HepG2 (cell line): ENCODE measurements around the gene PRICKLE3. TPM values are rescaled to one million over a fixed set of nuclear protein-coding genes. Genes with fewer than 3 reads are reported as not detected.

ENCODE experiments used
- CREM ChIP-seq, 2 experiments: sonication (generic) in 1 of 2; formaldehyde crosslinking in 1 of 2; IDR thresholded peaks; 2 replicates each; pipeline versions ENCODE4 v1.4.0 to v1.6.1; 2016 to 2020; ENCODE audit warnings: antibody characterized with exemption in 1 of 2, mild to moderate bottlenecking in 1 of 2, missing genetic modification reagents in 1 of 2
- MBD4 ChIP-seq: IDR thresholded peaks from 2 replicates; pipeline ENCODE4 v1.6.1; 2012; ENCODE audit warnings: low read length, inconsistent platforms, borderline replicate concordance
- NFYC ChIP-seq: IDR thresholded peaks from 2 replicates; pipeline ENCODE4 v1.6.1; 2016; ENCODE audit warnings: missing genetic modification reagents, missing compliant biosample characterization
- PHF8 ChIP-seq: sonication (generic); formaldehyde crosslinking; IDR thresholded peaks from 2 replicates; pipeline ENCODE4 v1.5.0; 2020; ENCODE audit warnings: missing genetic modification reagents
- PRMT3 ChIP-seq: sonication (generic); formaldehyde crosslinking; IDR thresholded peaks from 2 replicates; pipeline ENCODE4 v1.8.1; 2022; ENCODE audit warnings: low read depth, mild to moderate bottlenecking, moderate library complexity, missing genetic modification reagents, borderline replicate concordance
- SRF ChIP-seq: IDR thresholded peaks from 2 replicates; pipeline ENCODE4 v1.6.1; 2011; ENCODE audit warnings: mild to moderate bottlenecking, low read depth, low read length, moderate library complexity
- ZFP90 ChIP-seq: sonication (generic); formaldehyde crosslinking; IDR thresholded peaks from 2 replicates; pipeline ENCODE4 v1.8.0; 2022; ENCODE audit warnings: missing genetic modification reagents, mild to moderate bottlenecking, inconsistent platforms, borderline replicate concordance
- ZFYVE20 ChIP-seq: sonication (generic); formaldehyde crosslinking; IDR thresholded peaks from 2 replicates; pipeline ENCODE4 v1.8.0; 2023; ENCODE audit warnings: low read depth, mild to moderate bottlenecking, moderate library complexity, missing genetic modification reagents, borderline replicate concordance
- ZNF468 ChIP-seq: sonication (generic); formaldehyde crosslinking; IDR thresholded peaks from 2 replicates; pipeline ENCODE4 v1.8.0; 2022; ENCODE audit warnings: mild to moderate bottlenecking, moderate library complexity, missing genetic modification reagents
- ZNF615 ChIP-seq: sonication (generic); formaldehyde crosslinking; IDR thresholded peaks from 2 replicates; pipeline ENCODE4 v1.5.0; 2020; ENCODE audit warnings: mild to moderate bottlenecking, missing genetic modification reagents, borderline replicate concordance
- ZNF816 ChIP-seq: sonication (generic); formaldehyde crosslinking; IDR thresholded peaks from 2 replicates; pipeline ENCODE4 v1.8.0; 2022; ENCODE audit warnings: missing genetic modification reagents, mild to moderate bottlenecking, borderline replicate concordance
- polyA plus RNA-seq, 8 experiments: library from polyadenylated mRNA; depleted of rRNA in 3 of 8; stranded (reverse) in 7 of 8; unstranded in 1 of 8; fragments of >200 nt; fragmentation: Illumina TruSeq in 4 of 8; extraction: Trizol in 4 of 8; gene quantifications; 2 replicates each; pipeline versions ENCODE4 v1.2.1 to v1.2.3, GENCODE V29; 2011 to 2016; ENCODE audit warnings: low read depth in 4 of 8, missing spikeins in 1 of 8, mixed read lengths in 1 of 8; ENCODE audit not compliant: insufficient read depth in 1 of 8
- total RNA-seq, 5 experiments: library from RNA; depleted of rRNA; stranded (reverse); fragments of >200 nt; fragmentation: Illumina TruSeq; extraction: Trizol; gene quantifications; 2 replicates each; pipeline ENCODE4 v1.2.3, GENCODE V29; 2016; ENCODE audit warnings: low read depth in 1 of 5
- TF ChIP-seq, protein P1 (sequence below): sonication (generic); formaldehyde crosslinking; IDR thresholded peaks from 2 replicates; pipeline ENCODE4 v1.4.0; 2020; ENCODE audit warnings: mild to moderate bottlenecking, missing genetic modification reagents
- TF ChIP-seq, protein P2 (sequence below): sonication (generic); formaldehyde crosslinking; IDR thresholded peaks from 2 replicates; pipeline ENCODE4 v1.4.0; 2020; ENCODE audit warnings: low read depth, mild to moderate bottlenecking, missing genetic modification reagents
- TF ChIP-seq, protein P3 (sequence below): sonication (generic); formaldehyde crosslinking; IDR thresholded peaks from 2 replicates; pipeline ENCODE4 v1.4.0; 2020; ENCODE audit warnings: missing genetic modification reagents, borderline replicate concordance

Gene PRICKLE3
- total and polyA plus RNA-seq, 2 of the 13 experiments (the other 11 are each of a cell fraction or from before 2014, with no cell fraction given), result 2.6 TPM

DNA sequence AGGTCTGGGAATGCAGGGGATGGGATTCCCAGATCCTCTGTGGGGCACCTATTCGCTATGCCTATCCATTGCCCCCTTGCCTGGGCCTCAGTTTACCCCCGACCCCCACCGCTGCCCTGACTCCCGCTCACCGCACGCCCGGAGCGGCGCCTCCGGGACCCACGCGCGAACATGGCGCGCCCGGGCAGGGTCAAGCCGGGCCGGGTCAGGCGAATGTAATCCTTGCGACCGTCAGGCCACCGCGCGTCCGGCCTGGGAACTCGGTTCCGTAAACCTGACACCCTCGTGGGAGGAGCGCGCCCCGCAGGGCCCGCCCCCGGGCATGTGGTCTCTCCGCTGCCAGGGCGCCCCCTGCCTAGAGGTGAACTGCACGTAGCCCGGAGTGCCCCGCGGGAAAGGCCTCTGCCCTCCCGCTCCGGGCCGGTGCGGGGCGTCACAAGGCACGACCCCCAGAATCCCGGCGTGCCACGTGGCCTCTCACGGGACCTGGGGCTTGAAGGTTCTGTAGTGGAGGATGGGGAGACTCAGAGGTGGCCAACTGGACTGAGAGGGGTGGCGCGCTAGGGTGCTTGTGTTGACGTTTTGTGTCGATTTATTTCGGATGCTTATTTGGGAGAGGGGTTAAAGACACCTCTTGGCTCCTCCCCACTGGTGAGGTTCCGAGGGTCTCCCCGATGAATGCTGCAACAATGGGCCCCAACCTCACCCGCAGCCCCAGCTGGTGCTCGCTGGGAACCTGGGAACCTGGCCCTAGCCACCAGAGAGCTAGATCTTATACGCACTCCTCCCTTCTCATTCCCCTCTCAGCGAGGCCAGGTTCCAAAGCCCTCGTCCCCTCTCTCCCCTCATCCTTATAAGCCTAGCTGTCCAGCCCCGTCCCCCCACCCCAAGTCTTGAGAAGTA, at the start of gene PRICKLE3 (continued):
- TF ChIP-seq, protein P1, sequence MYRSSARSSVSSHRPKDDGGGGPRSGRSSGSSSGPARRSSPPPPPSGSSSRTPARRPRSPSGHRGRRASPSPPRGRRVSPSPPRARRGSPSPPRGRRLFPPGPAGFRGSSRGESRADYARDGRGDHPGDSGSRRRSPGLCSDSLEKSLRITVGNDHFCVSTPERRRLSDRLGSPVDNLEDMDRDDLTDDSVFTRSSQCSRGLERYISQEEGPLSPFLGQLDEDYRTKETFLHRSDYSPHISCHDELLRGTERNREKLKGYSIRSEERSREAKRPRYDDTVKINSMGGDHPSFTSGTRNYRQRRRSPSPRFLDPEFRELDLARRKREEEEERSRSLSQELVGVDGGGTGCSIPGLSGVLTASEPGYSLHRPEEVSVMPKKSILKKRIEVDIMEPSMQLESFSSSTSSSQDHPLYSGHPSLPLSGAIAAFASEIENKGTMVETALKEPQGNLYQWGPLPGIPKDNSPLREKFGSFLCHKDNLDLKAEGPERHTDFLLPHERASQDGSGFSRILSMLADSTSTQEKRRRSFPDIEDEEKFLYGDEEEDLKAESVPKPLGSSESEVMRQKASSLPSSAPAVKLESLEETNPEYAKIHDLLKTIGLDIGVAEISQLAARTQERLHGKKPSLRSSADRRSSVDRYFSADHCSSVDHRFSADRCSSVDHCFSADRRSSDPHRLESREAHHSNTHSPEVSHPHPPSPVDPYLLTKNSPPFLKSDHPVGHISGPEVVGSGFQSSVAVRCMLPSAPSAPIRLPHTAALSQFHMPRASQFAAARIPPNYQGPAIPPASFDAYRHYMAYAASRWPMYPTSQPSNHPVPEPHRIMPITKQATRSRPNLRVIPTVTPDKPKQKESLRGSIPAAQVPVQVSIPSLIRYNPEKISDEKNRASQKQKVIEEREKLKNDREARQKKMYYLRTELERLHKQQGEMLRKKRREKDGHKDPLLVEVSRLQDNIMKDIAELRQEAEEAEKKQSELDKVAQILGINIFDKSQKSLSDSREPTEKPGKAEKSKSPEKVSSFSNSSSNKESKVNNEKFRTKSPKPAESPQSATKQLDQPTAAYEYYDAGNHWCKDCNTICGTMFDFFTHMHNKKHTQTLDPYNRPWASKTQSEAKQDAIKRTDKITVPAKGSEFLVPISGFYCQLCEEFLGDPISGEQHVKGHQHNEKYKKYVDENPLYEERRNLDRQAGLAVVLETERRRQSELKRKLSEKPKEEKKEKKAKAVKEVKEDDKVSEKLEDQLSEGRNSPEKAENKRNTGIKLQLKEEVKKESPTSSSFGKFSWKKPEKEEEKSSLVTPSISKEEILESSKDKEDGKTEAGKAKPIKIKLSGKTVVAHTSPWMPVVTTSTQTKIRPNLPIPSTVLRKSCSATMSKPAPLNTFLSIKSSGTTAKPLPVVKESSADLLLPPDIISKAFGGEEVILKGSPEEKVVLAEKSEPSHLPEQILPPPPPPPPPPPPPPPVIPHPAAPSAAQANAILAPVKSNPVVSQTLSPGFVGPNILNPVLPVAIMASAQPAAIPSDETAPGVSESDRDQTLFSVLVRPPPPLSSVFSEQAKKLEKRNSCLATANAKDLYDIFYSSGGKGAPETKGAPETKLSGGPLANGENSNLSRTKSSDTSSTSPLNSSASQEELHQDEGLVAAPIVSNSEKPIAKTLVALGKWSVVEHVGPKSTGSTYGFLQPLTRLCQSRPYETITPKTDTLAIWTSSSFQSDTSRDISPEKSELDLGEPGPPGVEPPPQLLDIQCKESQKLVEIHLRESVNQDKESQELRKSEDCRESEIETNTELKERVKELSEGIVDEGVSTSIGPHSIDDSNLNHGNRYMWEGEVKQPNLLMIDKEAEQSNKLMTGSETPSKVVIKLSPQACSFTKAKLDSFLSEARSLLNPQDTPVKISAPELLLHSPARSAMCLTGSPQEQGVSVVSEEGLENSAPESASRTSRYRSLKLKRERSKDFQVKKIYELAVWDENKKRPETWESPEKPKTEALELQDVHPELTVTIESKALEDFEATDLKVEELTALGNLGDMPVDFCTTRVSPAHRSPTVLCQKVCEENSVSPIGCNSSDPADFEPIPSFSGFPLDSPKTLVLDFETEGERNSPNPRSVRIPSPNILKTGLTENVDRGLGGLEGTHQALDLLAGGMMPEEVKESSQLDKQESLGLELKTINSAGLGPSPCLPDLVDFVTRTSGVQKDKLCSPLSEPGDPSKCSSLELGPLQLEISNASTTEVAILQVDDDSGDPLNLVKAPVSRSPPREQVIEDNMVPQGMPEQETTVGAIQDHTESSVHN (CRISPR knock-in tag), result no peak
- TF ChIP-seq, protein P2, sequence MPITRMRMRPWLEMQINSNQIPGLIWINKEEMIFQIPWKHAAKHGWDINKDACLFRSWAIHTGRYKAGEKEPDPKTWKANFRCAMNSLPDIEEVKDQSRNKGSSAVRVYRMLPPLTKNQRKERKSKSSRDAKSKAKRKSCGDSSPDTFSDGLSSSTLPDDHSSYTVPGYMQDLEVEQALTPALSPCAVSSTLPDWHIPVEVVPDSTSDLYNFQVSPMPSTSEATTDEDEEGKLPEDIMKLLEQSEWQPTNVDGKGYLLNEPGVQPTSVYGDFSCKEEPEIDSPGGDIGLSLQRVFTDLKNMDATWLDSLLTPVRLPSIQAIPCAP (CRISPR knock-in tag), result no peak
- no peak for TF ChIP-seq NFYC
- TF ChIP-seq MBD4, result no peak
- TF ChIP-seq SRF, result no peak
- TF ChIP-seq ZNF468 (CRISPR knock-in tag), result no peak
- no peak for TF ChIP-seq ZFYVE20 (CRISPR knock-in tag)
- no peak for TF ChIP-seq ZNF816 (CRISPR knock-in tag)
- TF ChIP-seq ZNF615 (CRISPR knock-in tag), result no peak
- no peak for TF ChIP-seq CREM (IDR thresholded peaks at IDR 0.05)
- TF ChIP-seq CREM (CRISPR knock-in tag; IDR thresholded peaks at IDR 0.05), result no peak
- peak; percentile 67 for TF ChIP-seq PHF8 (CRISPR knock-in tag)
- no peak for TF ChIP-seq PRMT3
- no peak for TF ChIP-seq ZFP90 (CRISPR knock-in tag)
- TF ChIP-seq, protein P3, sequence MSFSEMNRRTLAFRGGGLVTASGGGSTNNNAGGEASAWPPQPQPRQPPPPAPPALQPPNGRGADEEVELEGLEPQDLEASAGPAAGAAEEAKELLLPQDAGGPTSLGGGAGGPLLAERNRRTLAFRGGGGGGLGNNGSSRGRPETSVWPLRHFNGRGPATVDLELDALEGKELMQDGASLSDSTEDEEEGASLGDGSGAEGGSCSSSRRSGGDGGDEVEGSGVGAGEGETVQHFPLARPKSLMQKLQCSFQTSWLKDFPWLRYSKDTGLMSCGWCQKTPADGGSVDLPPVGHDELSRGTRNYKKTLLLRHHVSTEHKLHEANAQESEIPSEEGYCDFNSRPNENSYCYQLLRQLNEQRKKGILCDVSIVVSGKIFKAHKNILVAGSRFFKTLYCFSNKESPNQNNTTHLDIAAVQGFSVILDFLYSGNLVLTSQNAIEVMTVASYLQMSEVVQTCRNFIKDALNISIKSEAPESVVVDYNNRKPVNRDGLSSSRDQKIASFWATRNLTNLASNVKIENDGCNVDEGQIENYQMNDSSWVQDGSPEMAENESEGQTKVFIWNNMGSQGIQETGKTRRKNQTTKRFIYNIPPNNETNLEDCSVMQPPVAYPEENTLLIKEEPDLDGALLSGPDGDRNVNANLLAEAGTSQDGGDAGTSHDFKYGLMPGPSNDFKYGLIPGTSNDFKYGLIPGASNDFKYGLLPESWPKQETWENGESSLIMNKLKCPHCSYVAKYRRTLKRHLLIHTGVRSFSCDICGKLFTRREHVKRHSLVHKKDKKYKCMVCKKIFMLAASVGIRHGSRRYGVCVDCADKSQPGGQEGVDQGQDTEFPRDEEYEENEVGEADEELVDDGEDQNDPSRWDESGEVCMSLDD, result no peak
